ENCODE results near the gene FTO. TPM values are rescaled to one million over a fixed set of nuclear protein-coding genes. Genes with fewer than 3 reads are reported as not detected.

Gene FTO
- total and polyA plus RNA-seq, 7 experiments from 2014 or later = 47.2 to 104 (median 58.3) TPM

- H3K4me3 Mint-ChIP-seq = no peak overlapping the region
- ChIA-PET CTCF (no interaction called here), POLR2A (no interaction called here)
- intact Hi-C loops (cut with micrococcal nuclease) = loop anchor here in 1 of 2 donors (10.0 kb wide), 1 partner anchor 282 kb away; no protein-coding TSS in a partner anchor
- no peaks in the 10 kb centered on the region for H3K27me3 ChIP-seq (ENCODE audit: control insufficient read depth in 2 of 2, insufficient read depth in 2 of 2, low read length in 2 of 2)
- no peak for DNase-seq
- H3K4me3 ChIP-seq (ENCODE audit: low read length) = no peak overlapping the region
- peaks cover 0 to 3% (median 0%) of the 10 kb centered on the region in 7 donors for H3K4me1 Mint-ChIP-seq
- no peaks in the 10 kb centered on the region for H3K9me3 Mint-ChIP-seq
- H3K9me3 ChIP-seq (ENCODE audit: control insufficient read depth in 2 of 3, low read length in 3 of 3) = no peaks in the 10 kb centered on the region
- H3K36me3 Mint-ChIP-seq = no peaks in the 10 kb centered on the region
- no peaks in the 10 kb centered on the region for H3K4me1 ChIP-seq (ENCODE audit: control insufficient read depth in 2 of 2, insufficient read depth in 2 of 2, low read length in 2 of 2)
- H3K27ac Mint-ChIP-seq = no peak overlapping the region
- H3K27ac ChIP-seq (ENCODE audit: low read depth, low read length) = no peak overlapping the region
- no peak for ATAC-seq
- H3K36me3 ChIP-seq (ENCODE audit: control insufficient read depth in 2 of 3, insufficient read depth in 3 of 3, low read length in 3 of 3) = no peaks in the 10 kb centered on the region
- H3K27me3 Mint-ChIP-seq = peaks cover 18 to 52% (median 34%) of the 10 kb centered on the region in 5 donors
Measured at GRCh38 chr16:54176376-54176901, 472.5 kb downstream of the FTO start.

GRCh38 chr16:54177052-54177861, 473.3 kb downstream of the FTO start:
- POLR2A ChIA-PET = no interaction called here
- DNase-seq (no peak), ATAC-seq (no peak)
- H3K4me3 ChIP-seq (ENCODE audit: low read length) = no peak overlapping the region
- H3K4me1 Mint-ChIP-seq = peaks cover 0 to 3% (median 0%) of the 10 kb centered on the region in 7 donors
- H3K4me1 ChIP-seq (ENCODE audit: control insufficient read depth in 2 of 2, insufficient read depth in 2 of 2, low read length in 2 of 2) = no peaks in the 10 kb centered on the region
- no peak overlapping the region for H3K27ac Mint-ChIP-seq
- no peaks in the 10 kb centered on the region for H3K36me3 ChIP-seq (ENCODE audit: control insufficient read depth in 2 of 3, insufficient read depth in 3 of 3, low read length in 3 of 3)
- H3K27me3 ChIP-seq (ENCODE audit: control insufficient read depth in 2 of 2, insufficient read depth in 2 of 2, low read length in 2 of 2) = no peaks in the 10 kb centered on the region
- no peaks in the 10 kb centered on the region for H3K36me3 Mint-ChIP-seq
- no peak overlapping the region for H3K27ac ChIP-seq (ENCODE audit: low read depth, low read length)
- no peaks in the 10 kb centered on the region for H3K9me3 ChIP-seq (ENCODE audit: control insufficient read depth in 2 of 3, low read length in 3 of 3)
- CTCF ChIA-PET = no interaction called here
- intact Hi-C loops (cut with micrococcal nuclease) = loop anchor here in 1 of 2 donors (10.0 kb wide), 1 partner anchor 282 kb away; no protein-coding TSS in a partner anchor
- H3K27me3 Mint-ChIP-seq = peaks cover 15 to 56% (median 30%) of the 10 kb centered on the region in 5 donors
- no peak overlapping the region for H3K4me3 Mint-ChIP-seq
- H3K9me3 Mint-ChIP-seq = no peaks in the 10 kb centered on the region

- H3K4me3 ChIP-seq (ENCODE audit: low read length) = no peak overlapping the region
- ChIA-PET POLR2A (no interaction called here), CTCF (no interaction called here)
- Mint-ChIP-seq H3K4me3 (no peak overlapping the region), H3K36me3 (no peaks in the 10 kb centered on the region), H3K4me1 (peaks cover 0 to 3% (median 0%) of the 10 kb centered on the region in 7 donors), H3K9me3 (no peaks in the 10 kb centered on the region), H3K27me3 (peaks cover 18 to 59% (median 33%) of the 10 kb centered on the region in 5 donors), H3K27ac (no peak overlapping the region)
- ATAC-seq (no peak), DNase-seq (no peak)
- H3K27me3 ChIP-seq (ENCODE audit: control insufficient read depth in 2 of 2, insufficient read depth in 2 of 2, low read length in 2 of 2) = no peaks in the 10 kb centered on the region
- no peaks in the 10 kb centered on the region for H3K4me1 ChIP-seq (ENCODE audit: control insufficient read depth in 2 of 2, insufficient read depth in 2 of 2, low read length in 2 of 2)
- no peaks in the 10 kb centered on the region for H3K9me3 ChIP-seq (ENCODE audit: control insufficient read depth in 2 of 3, low read length in 3 of 3)
- intact Hi-C loops (cut with micrococcal nuclease) = loop anchor here in 1 of 2 donors (10.0 kb wide), 1 partner anchor 283 kb away; no protein-coding TSS in a partner anchor
- no peaks in the 10 kb centered on the region for H3K36me3 ChIP-seq (ENCODE audit: control insufficient read depth in 2 of 3, insufficient read depth in 3 of 3, low read length in 3 of 3)
- H3K27ac ChIP-seq (ENCODE audit: low read depth, low read length) = no peak overlapping the region
Measured at GRCh38 chr16:54177862-54178477, 474.0 kb downstream of the FTO start.

GRCh38 chr16:54178478-54178976, 474.6 kb downstream of the FTO start:
- H3K27ac Mint-ChIP-seq = no peak overlapping the region
- ChIA-PET CTCF (interaction anchor here (0.6 kb wide), 1 partner anchor 628 kb away, joined by 3 read pairs; no protein-coding TSS in a partner anchor), POLR2A (no interaction called here)
- peaks cover 0 to 3% (median 0%) of the 10 kb centered on the region in 7 donors for H3K4me1 Mint-ChIP-seq
- Histone ChIP-seq H3K27ac (ENCODE audit: low read depth, low read length) (no peak overlapping the region), H3K4me1 (ENCODE audit: control insufficient read depth in 2 of 2, insufficient read depth in 2 of 2, low read length in 2 of 2) (no peaks in the 10 kb centered on the region), H3K4me3 (ENCODE audit: low read length) (no peak overlapping the region), H3K27me3 (ENCODE audit: control insufficient read depth in 2 of 2, insufficient read depth in 2 of 2, low read length in 2 of 2) (no peaks in the 10 kb centered on the region), H3K36me3 (ENCODE audit: control insufficient read depth in 2 of 3, insufficient read depth in 3 of 3, low read length in 3 of 3) (no peaks in the 10 kb centered on the region), H3K9me3 (ENCODE audit: control insufficient read depth in 2 of 3, low read length in 3 of 3) (no peaks in the 10 kb centered on the region)
- ATAC-seq (no peak), DNase-seq (no peak)
- intact Hi-C loops (cut with micrococcal nuclease) = loop anchor here in 1 of 2 donors (10.0 kb wide), 1 partner anchor 284 kb away; no protein-coding TSS in a partner anchor
- H3K9me3 Mint-ChIP-seq = no peaks in the 10 kb centered on the region
- peaks cover 14 to 59% (median 29%) of the 10 kb centered on the region in 5 donors for H3K27me3 Mint-ChIP-seq
- no peaks in the 10 kb centered on the region for H3K36me3 Mint-ChIP-seq
- H3K4me3 Mint-ChIP-seq = no peak overlapping the region

- H3K4me3 Mint-ChIP-seq = no peak overlapping the region
- Histone ChIP-seq H3K9me3 (ENCODE audit: control insufficient read depth in 2 of 3, low read length in 3 of 3) (no peaks in the 10 kb centered on the region), H3K27ac (ENCODE audit: low read depth, low read length) (no peak overlapping the region), H3K27me3 (ENCODE audit: control insufficient read depth in 2 of 2, insufficient read depth in 2 of 2, low read length in 2 of 2) (no peaks in the 10 kb centered on the region), H3K4me1 (ENCODE audit: control insufficient read depth in 2 of 2, insufficient read depth in 2 of 2, low read length in 2 of 2) (no peaks in the 10 kb centered on the region), H3K36me3 (ENCODE audit: control insufficient read depth in 2 of 3, insufficient read depth in 3 of 3, low read length in 3 of 3) (no peaks in the 10 kb centered on the region), H3K4me3 (ENCODE audit: low read length) (no peak overlapping the region)
- H3K9me3 Mint-ChIP-seq = peaks cover 0 to 11% (median 0%) of the 10 kb centered on the region in 11 donors
- ATAC-seq (no peak), DNase-seq (no peak)
- ChIA-PET POLR2A (no interaction called here), CTCF (no interaction called here)
- no peak overlapping the region for H3K27ac Mint-ChIP-seq
- intact Hi-C loops (cut with micrococcal nuclease) = no loop called here
- H3K4me1 Mint-ChIP-seq = peaks cover 0 to 3% (median 0%) of the 10 kb centered on the region in 7 donors
- peaks cover 11 to 56% (median 19%) of the 10 kb centered on the region in 5 donors for H3K27me3 Mint-ChIP-seq
- H3K36me3 Mint-ChIP-seq = peaks cover 0 to 7% (median 0%) of the 10 kb centered on the region in 5 donors
Measured at GRCh38 chr16:54180421-54181359, 476.7 kb downstream of the FTO start.

All from naive thymus-derived CD4-positive, alpha-beta T cell (primary cell).